ENCODE data around the gene CCDC201.

Gene CCDC201

DNA sequence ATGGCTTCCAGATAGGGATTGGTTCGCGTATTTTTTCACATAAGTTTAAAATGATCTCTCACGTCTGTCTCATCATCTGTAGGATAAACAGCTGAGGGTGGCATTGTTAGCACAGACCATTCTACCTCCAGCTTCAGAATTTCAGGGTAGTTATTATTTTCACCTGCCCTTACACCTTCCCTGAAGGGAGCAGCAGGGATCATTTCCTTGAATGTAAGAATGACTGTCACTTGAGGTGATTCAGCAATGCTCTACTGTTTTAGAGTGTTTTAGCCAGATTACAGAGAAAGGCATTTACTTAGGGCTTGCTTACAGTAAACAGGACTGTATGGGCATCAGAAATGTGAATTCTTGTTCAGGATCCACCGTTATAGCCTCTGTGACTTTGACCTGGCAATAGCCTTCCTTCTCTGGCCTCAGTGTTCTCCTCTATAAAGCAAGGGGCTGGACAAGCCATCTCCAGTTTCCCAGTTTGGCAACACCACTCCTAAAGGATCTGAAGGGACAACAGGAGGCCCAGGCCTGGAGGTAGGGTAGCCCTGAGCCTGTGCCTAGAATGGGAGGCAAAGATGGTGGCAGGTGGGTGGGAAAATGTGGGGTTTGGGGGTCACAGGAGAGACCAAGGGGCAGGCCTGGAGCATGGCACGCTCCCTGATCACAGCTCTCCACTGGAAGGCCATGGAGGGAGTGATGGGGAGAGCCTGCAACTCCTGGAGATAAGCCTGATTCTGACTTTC is 14.2 kb upstream of the CCDC201 start:
- Histone ChIP-seq H3K9me2 (replicated peaks; ENCODE audit: control insufficient read depth, low read length) (no peaks in the 10 kb centered on the region), H3K36me3 (ENCODE audit: control insufficient read depth, low read length) (no peaks in the 10 kb centered on the region), H3K27ac (ENCODE audit: low read depth, low read length) (no peak overlapping the region), H3F3A (ENCODE audit: control insufficient read depth, insufficient read depth) (no peaks in the 10 kb centered on the region), H3K4me3 (ENCODE audit: low read length) (no peak overlapping the region), H3K79me2 (ENCODE audit: control insufficient read depth, low read length) (no peaks in the 10 kb centered on the region), H3K9me3 (ENCODE audit: control insufficient read depth, insufficient read depth, low read length) (no peaks in the 10 kb centered on the region), H3K4me2 (ENCODE audit: low read length) (no peak overlapping the region), H3K4me1 (ENCODE audit: control insufficient read depth, low read length) (no peaks in the 10 kb centered on the region), H3K27me3 (ENCODE audit: control insufficient read depth, low read length) (peaks cover 17% of the 10 kb centered on the region), H4K20me1 (ENCODE audit: control insufficient read depth, insufficient read depth, low read depth, low read length) (no peaks in the 10 kb centered on the region)
- no peak for TF ChIP-seq EZH2phosphoT487 (IDR thresholded peaks at IDR 0.05; ENCODE audit: borderline replicate concordance, low read length)
- TF ChIP-seq, protein P1, sequence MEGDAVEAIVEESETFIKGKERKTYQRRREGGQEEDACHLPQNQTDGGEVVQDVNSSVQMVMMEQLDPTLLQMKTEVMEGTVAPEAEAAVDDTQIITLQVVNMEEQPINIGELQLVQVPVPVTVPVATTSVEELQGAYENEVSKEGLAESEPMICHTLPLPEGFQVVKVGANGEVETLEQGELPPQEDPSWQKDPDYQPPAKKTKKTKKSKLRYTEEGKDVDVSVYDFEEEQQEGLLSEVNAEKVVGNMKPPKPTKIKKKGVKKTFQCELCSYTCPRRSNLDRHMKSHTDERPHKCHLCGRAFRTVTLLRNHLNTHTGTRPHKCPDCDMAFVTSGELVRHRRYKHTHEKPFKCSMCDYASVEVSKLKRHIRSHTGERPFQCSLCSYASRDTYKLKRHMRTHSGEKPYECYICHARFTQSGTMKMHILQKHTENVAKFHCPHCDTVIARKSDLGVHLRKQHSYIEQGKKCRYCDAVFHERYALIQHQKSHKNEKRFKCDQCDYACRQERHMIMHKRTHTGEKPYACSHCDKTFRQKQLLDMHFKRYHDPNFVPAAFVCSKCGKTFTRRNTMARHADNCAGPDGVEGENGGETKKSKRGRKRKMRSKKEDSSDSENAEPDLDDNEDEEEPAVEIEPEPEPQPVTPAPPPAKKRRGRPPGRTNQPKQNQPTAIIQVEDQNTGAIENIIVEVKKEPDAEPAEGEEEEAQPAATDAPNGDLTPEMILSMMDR (IDR thresholded peaks at IDR 0.05; ENCODE audit: low read depth, low read length, poor library complexity, severe bottlenecking): no peak

DNA sequence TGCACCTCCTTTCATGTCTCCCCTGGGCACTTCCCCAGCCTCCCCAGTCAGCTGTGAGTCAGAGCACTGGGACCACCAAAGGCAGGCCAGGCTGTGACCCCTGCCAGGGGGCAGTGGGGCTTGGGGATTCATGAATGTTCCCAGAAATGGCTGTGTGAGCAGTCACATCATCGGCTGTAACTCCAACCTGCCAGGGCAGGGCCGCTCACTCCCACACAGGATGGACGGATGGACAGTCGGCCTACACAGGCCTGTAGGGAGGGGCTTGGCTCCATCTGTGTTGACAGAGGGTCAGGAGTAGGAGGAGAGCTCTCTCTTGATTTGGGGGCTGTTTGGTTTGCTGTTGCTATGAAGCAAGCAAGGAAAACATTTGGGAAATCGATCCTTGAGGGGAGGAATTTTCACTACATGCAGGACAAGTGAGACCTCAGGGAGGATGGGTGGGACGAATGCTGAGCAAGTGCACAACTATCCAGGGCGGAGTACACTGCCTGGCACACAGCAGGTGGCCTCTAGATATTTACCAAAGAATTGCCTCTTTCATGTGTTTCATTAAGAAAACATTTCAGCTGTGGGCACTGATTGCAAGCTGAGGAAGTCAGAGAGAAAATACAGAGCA is 12.5 kb upstream of the CCDC201 start:
- no peaks in the 10 kb centered on the region for H3K9me3 ChIP-seq (ENCODE audit: control insufficient read depth, insufficient read depth, low read length)
- no peaks in the 10 kb centered on the region for H3K4me1 ChIP-seq (ENCODE audit: control insufficient read depth, low read length)
- no peaks in the 10 kb centered on the region for H3F3A ChIP-seq (ENCODE audit: control insufficient read depth, insufficient read depth)
- H3K36me3 ChIP-seq (ENCODE audit: control insufficient read depth, low read length): no peaks in the 10 kb centered on the region
- H3K79me2 ChIP-seq (ENCODE audit: control insufficient read depth, low read length): no peaks in the 10 kb centered on the region
- no peak overlapping the region for H3K4me3 ChIP-seq (ENCODE audit: low read length)
- H3K4me2 ChIP-seq (ENCODE audit: low read length): no peak overlapping the region
- no peak overlapping the region for H3K27ac ChIP-seq (ENCODE audit: low read depth, low read length)
- no peak for TF ChIP-seq EZH2phosphoT487 (IDR thresholded peaks at IDR 0.05; ENCODE audit: borderline replicate concordance, low read length)
- TF ChIP-seq, protein P1 (IDR thresholded peaks at IDR 0.05; ENCODE audit: low read depth, low read length, poor library complexity, severe bottlenecking): no peak
- 0 out of 2 replicates have a peak, but pooled peaks cover 6% of the 10 kb centered on the region for H3K27me3 ChIP-seq (ENCODE audit: control insufficient read depth, low read length)
- H4K20me1 ChIP-seq (ENCODE audit: control insufficient read depth, insufficient read depth, low read depth, low read length): no peaks in the 10 kb centered on the region
- H3K9me2 ChIP-seq (replicated peaks; ENCODE audit: control insufficient read depth, low read length): no peaks in the 10 kb centered on the region

DNA sequence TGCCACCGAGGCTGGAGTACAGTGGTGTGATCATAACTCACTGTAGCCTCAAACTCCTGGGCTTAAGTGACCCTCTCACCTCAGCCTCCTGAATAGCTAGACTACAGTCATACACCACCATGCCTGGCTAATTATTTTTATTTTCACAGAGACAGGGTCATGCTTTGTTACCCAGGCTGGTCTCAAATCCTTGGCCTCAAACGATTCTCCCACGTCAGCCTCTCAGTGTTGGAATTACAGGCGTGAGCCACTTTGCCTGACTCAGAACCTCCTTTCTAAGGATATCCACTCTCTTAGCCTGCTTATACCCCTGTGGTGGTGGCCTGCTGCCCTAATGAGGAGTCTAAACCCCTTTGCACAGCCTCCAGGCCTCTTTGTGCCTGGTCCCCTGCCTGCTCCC is 11.3 kb upstream of the CCDC201 start:
- no peaks in the 10 kb centered on the region for H3F3A ChIP-seq (ENCODE audit: control insufficient read depth, insufficient read depth)
- H3K36me3 ChIP-seq (ENCODE audit: control insufficient read depth, low read length): no peaks in the 10 kb centered on the region
- H3K9me3 ChIP-seq (ENCODE audit: control insufficient read depth, insufficient read depth, low read length): no peaks in the 10 kb centered on the region
- no peak overlapping the region for H3K4me2 ChIP-seq (ENCODE audit: low read length)
- no peaks in the 10 kb centered on the region for H3K4me1 ChIP-seq (ENCODE audit: control insufficient read depth, low read length)
- H3K27ac ChIP-seq (ENCODE audit: low read depth, low read length): no peak overlapping the region
- H3K79me2 ChIP-seq (ENCODE audit: control insufficient read depth, low read length): no peaks in the 10 kb centered on the region
- no peaks in the 10 kb centered on the region for H4K20me1 ChIP-seq (ENCODE audit: control insufficient read depth, insufficient read depth, low read depth, low read length)
- H3K4me3 ChIP-seq (ENCODE audit: low read length): no peak overlapping the region
- H3K9me2 ChIP-seq (replicated peaks; ENCODE audit: control insufficient read depth, low read length): no peaks in the 10 kb centered on the region
- 0 out of 2 replicates have a peak, but pooled peaks cover 4% of the 10 kb centered on the region for H3K27me3 ChIP-seq (ENCODE audit: control insufficient read depth, low read length)
- TF ChIP-seq, protein P1 (IDR thresholded peaks at IDR 0.05; ENCODE audit: low read depth, low read length, poor library complexity, severe bottlenecking): no peak
- no peak for TF ChIP-seq EZH2phosphoT487 (IDR thresholded peaks at IDR 0.05; ENCODE audit: borderline replicate concordance, low read length)

Data from DOHH2 (cell line).